Left renal cortex interstitium (tissue), 4 donors: ENCODE results near the gene SLC17A1. TPM values are rescaled to one million over a fixed set of nuclear protein-coding genes. Genes with fewer than 3 reads are reported as not detected.

Experiments
- DNase-seq, 4 donors: peaks; one replicate each; pipeline ENCODE4 v3.0.0-alpha.2; 2013; ENCODE audit warnings: low read depth in 4 of 4, low spot score in 2 of 4, missing footprints in 1 of 4
- polyA plus RNA-seq, 4 donors: library from polyadenylated mRNA; unstranded; fragments of 120-200 nt; gene quantifications; one replicate each; pipeline ENCODE4 v1.2.1, GENCODE V29; 2013; ENCODE audit not compliant: insufficient read length in 4 of 4

Gene SLC17A1
- polyA plus RNA-seq: 10 to 100 TPM; 13.7 to 34.5 (median 30.8) TPM

DNA sequence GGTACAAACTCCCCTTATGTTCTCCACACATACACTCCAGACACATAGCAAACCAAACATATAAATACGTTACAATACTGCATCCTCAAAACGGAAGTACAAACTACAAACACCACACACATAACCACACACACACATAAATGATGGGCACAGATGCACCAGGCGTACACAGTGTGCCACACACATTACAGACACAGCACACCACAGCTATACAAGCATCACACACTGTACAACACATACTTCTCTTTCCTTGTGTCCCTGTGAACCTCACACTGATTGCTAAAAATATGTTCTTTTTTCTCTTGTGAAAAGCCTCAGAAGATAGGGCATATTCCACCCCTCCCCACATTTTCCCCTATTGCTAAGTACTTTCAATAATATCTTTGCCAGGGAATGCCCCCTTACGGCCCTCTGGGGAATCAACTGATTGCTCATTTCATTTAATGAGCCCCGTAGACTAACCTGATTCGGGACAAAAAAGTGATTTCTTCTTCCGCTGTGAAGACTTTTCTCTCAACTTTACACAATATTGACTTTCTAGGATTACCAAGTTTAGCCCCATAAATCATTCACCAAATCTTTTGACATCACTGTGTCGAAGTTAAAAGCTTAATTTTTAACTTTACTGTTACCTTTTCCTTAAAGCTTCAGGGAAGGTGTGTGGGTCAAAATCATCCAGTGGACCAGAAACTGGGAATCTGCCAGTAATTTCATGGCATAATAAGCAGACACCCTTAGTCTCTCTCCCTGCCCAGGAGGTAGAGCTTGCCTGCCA lies at the start of gene SLC17A1:
SLC17A1 (minus strand) TSS at position 521 of the 775 bp plus-strand sequence. CDS start 1,495 bp downstream, outside the sequence.
- DNase-seq: peak in 1 of 4 donors; percentile 15

DNA sequence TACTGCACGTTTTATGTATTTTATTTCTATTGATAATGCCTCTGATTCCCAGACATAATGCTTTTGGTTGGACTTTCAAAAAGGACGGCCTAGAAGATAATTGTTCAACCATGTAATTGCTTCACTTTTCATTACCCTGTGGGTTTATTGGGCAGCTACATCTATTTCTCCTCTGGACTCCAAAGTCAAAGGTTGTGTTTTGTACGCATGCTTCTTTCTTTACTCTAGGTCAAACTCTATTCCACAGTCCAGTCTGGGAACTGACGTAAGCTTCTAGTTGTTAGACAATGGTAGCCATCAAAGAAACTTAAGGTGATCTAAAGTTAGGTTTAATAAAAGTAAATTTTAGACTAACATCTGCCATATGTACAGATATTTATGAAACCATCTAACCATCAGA lies 48.7 kb upstream of the SLC17A1 start:
- no peak for DNase-seq

GRCh38 chr6:25878721-25879322 lies 47.0 kb upstream of the SLC17A1 start:
- DNase-seq: no peak

DNA sequence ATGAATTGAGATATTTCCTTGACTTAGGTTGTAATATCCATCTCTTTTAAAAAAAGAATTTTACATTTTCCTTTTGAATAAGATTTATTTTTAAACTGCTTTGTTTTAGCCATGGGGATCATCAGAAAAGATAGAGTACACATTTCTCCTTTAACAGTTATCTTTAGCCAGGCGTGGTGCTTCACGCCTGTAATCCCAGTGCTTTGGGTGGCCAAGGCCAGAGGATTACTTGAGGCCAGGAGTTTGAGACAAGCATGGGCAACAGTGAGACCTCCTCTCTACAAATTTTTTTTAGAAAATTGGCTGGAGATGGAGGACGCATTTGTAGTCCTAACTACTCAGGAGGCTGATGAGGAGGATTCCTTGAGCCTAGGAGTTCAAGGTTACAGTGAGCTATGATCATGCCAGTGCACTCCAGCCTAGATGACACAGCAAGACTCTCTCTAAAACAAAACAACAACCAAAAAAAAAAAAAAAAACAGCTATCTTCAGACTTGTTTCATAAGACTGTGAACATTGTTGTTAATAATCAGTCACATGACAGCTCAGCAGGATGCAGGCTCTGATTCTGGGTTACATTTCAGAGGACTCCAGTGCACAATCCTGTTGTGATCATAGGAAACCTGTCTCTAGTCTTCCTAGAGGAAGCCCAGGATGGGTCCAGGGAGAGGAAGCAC lies 44.2 kb upstream of the SLC17A1 start:
- DNase-seq: no peak

DNA sequence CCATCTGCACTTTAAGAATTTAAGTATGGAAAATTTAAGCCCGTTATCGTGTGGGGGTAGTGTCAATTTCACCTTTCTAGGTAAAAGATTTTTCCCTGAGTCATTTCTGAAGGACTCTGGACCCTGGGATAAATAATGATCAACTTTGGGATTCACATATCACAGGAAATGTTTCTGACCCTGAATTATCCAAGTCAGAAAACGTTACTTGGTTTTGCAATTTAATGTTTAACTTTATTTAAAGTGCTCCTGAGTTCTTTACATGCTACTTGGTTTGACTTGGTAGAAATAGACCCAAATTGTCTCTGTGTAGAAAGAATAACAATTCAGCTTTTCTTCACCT lies 43.7 kb upstream of the SLC17A1 start:
- DNase-seq: no peak

- no peak for DNase-seq
Observed at GRCh38 chr6:25874822-25875562, 43.1 kb upstream of the SLC17A1 start.

- DNase-seq: no peak
Observed at GRCh38 chr6:25874118-25874517, 42.3 kb upstream of the SLC17A1 start, which contains the start of gene SLC17A3. SLC17A3 (minus strand) TSS chr6:25874243; CDS start chr6:25868387, 5,856 bp downstream.

GRCh38 chr6:25872814-25873213 lies 41.0 kb upstream of the SLC17A1 start:
- no peak for DNase-seq

- no peak for DNase-seq
Observed at GRCh38 chr6:25869840-25870239, 38.0 kb upstream of the SLC17A1 start.

- DNase-seq: no peak
Observed at GRCh38 chr6:25868436-25869183, 36.8 kb upstream of the SLC17A1 start.

GRCh38 chr6:25866011-25866410 lies 34.2 kb upstream of the SLC17A1 start:
- no peak for DNase-seq

GRCh38 chr6:25863360-25863759 lies 31.5 kb upstream of the SLC17A1 start:
- DNase-seq: no peak

- no peak for DNase-seq
Observed at GRCh38 chr6:25862199-25862598, 30.3 kb upstream of the SLC17A1 start.

- no peak for DNase-seq
Observed at GRCh38 chr6:25852756-25853155, 20.9 kb upstream of the SLC17A1 start.

- no peak for DNase-seq
Observed at GRCh38 chr6:25851961-25852360, 20.1 kb upstream of the SLC17A1 start.

DNA sequence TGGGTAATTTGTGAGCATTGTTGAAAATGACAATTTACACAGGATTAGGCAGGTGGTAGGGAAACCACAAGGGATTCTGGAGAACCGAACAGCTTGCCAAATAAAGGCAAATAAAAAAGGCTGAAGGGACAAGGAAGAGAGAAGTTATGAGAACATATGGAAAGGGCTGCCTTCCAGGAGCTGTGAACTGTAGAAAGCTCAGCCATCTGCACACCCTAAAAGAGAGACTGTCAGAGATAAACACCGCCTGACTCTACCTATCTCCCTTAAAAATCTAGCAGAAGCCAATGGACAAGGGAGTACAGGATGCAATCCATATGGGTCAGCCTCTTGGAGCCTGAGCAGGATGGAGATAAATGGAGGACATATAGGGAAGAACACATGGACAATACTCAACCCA lies 12.7 kb upstream of the SLC17A1 start:
- DNase-seq: no peak

DNA sequence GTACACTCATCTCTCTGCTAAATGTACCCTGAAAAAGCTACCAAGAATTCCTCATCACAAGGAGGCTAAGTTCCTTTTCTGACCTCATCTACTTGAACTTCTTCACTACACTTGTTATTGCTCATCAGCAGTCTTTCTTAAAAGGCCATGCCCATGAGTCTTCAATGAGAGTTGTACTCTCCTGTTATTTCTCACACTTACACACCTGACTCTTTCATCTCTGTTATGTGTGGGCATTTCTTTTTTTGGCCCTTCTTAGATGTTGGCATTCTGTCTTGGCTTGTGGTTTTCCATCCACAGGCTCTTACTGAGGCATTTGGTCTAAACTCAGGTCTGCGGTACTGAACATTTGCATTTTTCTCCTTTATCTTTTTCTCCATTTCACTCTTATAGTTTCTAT lies 10.7 kb upstream of the SLC17A1 start:
- no peak for DNase-seq

DNA sequence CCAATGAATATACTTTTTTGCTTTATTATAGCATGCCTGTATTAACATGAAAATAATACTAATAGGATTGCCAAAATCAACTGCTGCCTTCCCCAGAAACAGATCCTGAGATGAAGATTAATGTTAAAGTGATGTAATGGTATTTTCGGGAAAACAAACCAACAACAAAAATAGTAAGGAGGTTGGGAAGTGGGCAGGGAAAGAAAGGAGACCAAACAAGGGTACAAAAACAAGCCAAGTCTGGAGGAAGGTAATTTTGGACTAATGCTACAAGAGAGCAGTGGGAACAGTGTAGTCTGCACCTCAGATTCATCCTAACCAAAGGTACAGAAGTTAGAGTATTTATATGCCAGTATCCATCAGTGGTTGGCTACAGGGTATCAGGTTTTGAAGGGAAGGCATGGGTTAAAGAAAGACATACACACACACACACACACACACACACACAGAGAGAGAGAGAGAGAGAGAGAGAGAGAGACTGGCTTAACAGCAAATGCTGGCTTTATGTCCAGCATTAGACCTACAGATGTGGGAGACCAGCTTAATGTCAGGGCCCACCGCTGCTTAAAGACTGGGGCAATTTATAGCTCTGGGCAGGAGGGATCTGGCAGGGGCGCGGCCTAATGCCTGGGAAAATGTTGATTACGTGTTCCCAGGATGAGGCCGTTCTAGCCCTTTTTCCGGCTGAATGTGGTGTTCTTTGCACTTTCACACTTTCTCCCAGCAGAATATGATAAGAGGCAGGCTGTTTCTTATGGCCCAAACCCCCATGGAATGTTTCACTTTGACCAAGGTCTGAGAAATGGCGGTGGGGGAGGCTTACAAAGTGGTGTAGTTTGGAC lies 3.8 kb upstream of the SLC17A1 start:
- DNase-seq: no peak

- DNase-seq: no peak
Observed at GRCh38 chr6:25834950-25835349, 3.1 kb upstream of the SLC17A1 start.
